PC-3 (cell line): ENCODE measurements around the gene SKOR1. TPM values are rescaled to one million over a fixed set of nuclear protein-coding genes. Genes with fewer than 3 reads are reported as not detected.

Experiments used
- ATAC-seq: fragments of 200-7000 bp; cut with Tn5 transposase; 2 replicates; pipeline ENCODE4 v1.9.1; 2020; ENCODE audit warnings: mild to moderate bottlenecking, moderate library complexity
- BruUV-seq: library from RNA; stranded (reverse); fragments of 400-500 nt; replicated peaks from 2 replicates; lab custom pipeline; 2021; lab: Mats Ljungman, UMichigan
- CTCF ChIA-PET: fragments of 300-600 bp; sonication (Branson Sonifier 250); formaldehyde crosslinking; loops from one replicate; lab custom pipeline; 2022; ENCODE audit warnings: antibody characterized with exemption; lab: Charles Lee
- POLR2A ChIA-PET: fragments of 300-600 bp; sonication (Branson Sonifier 250); formaldehyde crosslinking; loops from one replicate; lab custom pipeline; 2022; ENCODE audit warnings: antibody characterized with exemption; ENCODE audit not compliant: unreplicated experiment; lab: Charles Lee
- DNase-seq: peaks from one replicate; pipeline ENCODE4 v3.0.0-alpha.2; 2015
- H2AFZ ChIP-seq: fragments of 300-600 bp; sonication (generic); 2 replicates; pipeline ENCODE4 v1.6.0; 2016; ENCODE audit warnings: antibody characterized with exemption, low read length
- H3F3A ChIP-seq: fragments of 300-600 bp; sonication (generic); one replicate; pipeline ENCODE4 v1.6.0; 2017; ENCODE audit warnings: antibody characterized with exemption, low read length, control low read depth, mild to moderate bottlenecking; ENCODE audit not compliant: unreplicated experiment
- H3K27ac ChIP-seq: fragments of 300-600 bp; sonication (generic); 2 replicates; pipeline ENCODE4 v1.5.1; 2016; ENCODE audit warnings: mild to moderate bottlenecking, low read length
- H3K27me3 ChIP-seq: fragments of 300-600 bp; sonication (generic); 2 replicates; pipeline ENCODE4 v1.6.1; 2016; ENCODE audit warnings: low read length, mixed read lengths
- H3K36me3 ChIP-seq: fragments of 300-600 bp; sonication (generic); 2 replicates; pipeline ENCODE4 v1.6.1; 2016; ENCODE audit warnings: low read depth, mixed run types, low read length, mixed read lengths
- H3K4me1 ChIP-seq: fragments of 300-600 bp; sonication (generic); 2 replicates; pipeline ENCODE4 v1.5.1; 2016; ENCODE audit warnings: low read length; ENCODE audit not compliant: insufficient read depth
- H3K4me2 ChIP-seq: fragments of 300-600 bp; sonication (generic); 2 replicates; pipeline ENCODE4 v1.6.0; 2016; ENCODE audit warnings: low read length
- H3K4me3 ChIP-seq: fragments of 300-600 bp; sonication (generic); 2 replicates; pipeline ENCODE4 v1.5.1; 2016; ENCODE audit warnings: mild to moderate bottlenecking, low read length, mixed read lengths
- H3K79me2 ChIP-seq: fragments of 300-600 bp; sonication (generic); 2 replicates; pipeline ENCODE4 v1.6.1; 2017; ENCODE audit warnings: low read length, mixed read lengths
- H3K9ac ChIP-seq: fragments of 300-600 bp; sonication (generic); 2 replicates; pipeline ENCODE4 v1.6.0; 2016; ENCODE audit warnings: mild to moderate bottlenecking, low read length
- H3K9me2 ChIP-seq: fragments of 300-600 bp; sonication (generic); replicated peaks from 2 replicates; pipeline ENCODE4 v1.6.1; 2016; ENCODE audit warnings: mixed run types, low read length, mixed read lengths
- H3K9me3 ChIP-seq: fragments of 300-600 bp; sonication (generic); 2 replicates; pipeline ENCODE4 v1.6.1; 2016; ENCODE audit warnings: low read length, mixed read lengths
- H4K20me1 ChIP-seq: fragments of 300-600 bp; sonication (generic); 2 replicates; pipeline ENCODE4 v1.6.1; 2016; ENCODE audit warnings: low read length, mixed read lengths
- EZH2 ChIP-seq: fragments of 300-600 bp; sonication (generic); IDR thresholded peaks from one replicate; pipeline ENCODE4 v1.6.1; 2017; ENCODE audit warnings: antibody characterized with exemption, mild to moderate bottlenecking, low read length; ENCODE audit not compliant: unreplicated experiment
- EZH2phosphoT487 ChIP-seq: fragments of 300-600 bp; sonication (generic); IDR thresholded peaks from 2 replicates; pipeline ENCODE4 v1.6.1; 2018; ENCODE audit warnings: mild to moderate bottlenecking, antibody characterized with exemption, low read length, borderline replicate concordance
- intact Hi-C: fragments of 100-400 bp; cut with micrococcal nuclease; formaldehyde crosslinking; loops from 2 replicates; pipeline ENCODE4 v1.9.0; 2023
- total RNA-seq: library from RNA; depleted of rRNA; stranded (reverse); fragments of >200 nt; gene quantifications from 2 replicates; pipeline ENCODE4 v1.2.3, GENCODE V29; 2014
- TF ChIP-seq, protein P1 (sequence below): fragments of 300-600 bp; sonication (generic); conservative IDR thresholded peaks from 2 replicates; pipeline ENCODE4 v1.5.1; 2017; ENCODE audit warnings: antibody characterized with exemption, low read depth, mild to moderate bottlenecking, low read length

Gene SKOR1
- total RNA-seq, 1 experiment from 2014 or later: 0.11 TPM

DNA sequence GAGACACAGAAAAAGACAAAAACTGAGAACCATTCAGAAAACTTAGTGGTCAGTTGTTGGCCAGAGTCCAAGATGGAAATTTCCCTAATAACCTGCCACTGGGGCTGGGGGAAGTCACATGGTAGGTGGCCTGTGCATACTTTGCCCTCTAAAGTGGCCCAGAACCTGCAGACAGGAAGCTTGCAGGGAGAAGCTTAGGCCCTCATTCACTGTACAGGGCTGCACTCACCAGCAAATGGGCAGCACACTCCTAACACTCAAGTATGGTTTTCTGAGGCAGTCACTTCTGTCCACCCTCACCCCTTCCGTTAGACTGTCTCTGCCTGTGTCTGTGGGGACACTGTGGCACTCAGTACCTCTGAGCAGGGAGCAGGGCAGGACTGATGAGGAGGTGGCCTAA is 29.0 kb downstream of the SKOR1 start:
- Histone ChIP-seq H3K36me3 (no peaks in the 10 kb centered on the region), H3F3A (no peaks in the 10 kb centered on the region), H4K20me1 (no peaks in the 10 kb centered on the region), H3K9me3 (no peaks in the 10 kb centered on the region), H3K4me1 (peaks cover 1% of the 10 kb centered on the region; the same call in 1 of the 2 replicates), H2AFZ (no peak overlapping the region), H3K9me2 (no peaks in the 10 kb centered on the region), H3K4me2 (no peak overlapping the region), H3K79me2 (no peaks in the 10 kb centered on the region), H3K27me3 (no peaks in the 10 kb centered on the region), H3K27ac (no peak overlapping the region), H3K4me3 (no peak overlapping the region), H3K9ac (no peak overlapping the region)
- ChIA-PET CTCF (no interaction called here), POLR2A (no interaction called here)
- no peak for ATAC-seq
- no peak for DNase-seq
- intact Hi-C loops: no loop called here
- no peak for TF ChIP-seq EZH2phosphoT487
- TF ChIP-seq, protein P1, sequence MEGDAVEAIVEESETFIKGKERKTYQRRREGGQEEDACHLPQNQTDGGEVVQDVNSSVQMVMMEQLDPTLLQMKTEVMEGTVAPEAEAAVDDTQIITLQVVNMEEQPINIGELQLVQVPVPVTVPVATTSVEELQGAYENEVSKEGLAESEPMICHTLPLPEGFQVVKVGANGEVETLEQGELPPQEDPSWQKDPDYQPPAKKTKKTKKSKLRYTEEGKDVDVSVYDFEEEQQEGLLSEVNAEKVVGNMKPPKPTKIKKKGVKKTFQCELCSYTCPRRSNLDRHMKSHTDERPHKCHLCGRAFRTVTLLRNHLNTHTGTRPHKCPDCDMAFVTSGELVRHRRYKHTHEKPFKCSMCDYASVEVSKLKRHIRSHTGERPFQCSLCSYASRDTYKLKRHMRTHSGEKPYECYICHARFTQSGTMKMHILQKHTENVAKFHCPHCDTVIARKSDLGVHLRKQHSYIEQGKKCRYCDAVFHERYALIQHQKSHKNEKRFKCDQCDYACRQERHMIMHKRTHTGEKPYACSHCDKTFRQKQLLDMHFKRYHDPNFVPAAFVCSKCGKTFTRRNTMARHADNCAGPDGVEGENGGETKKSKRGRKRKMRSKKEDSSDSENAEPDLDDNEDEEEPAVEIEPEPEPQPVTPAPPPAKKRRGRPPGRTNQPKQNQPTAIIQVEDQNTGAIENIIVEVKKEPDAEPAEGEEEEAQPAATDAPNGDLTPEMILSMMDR: no peak
- no peak for TF ChIP-seq EZH2
- BruUV-seq: no TSS peak

DNA sequence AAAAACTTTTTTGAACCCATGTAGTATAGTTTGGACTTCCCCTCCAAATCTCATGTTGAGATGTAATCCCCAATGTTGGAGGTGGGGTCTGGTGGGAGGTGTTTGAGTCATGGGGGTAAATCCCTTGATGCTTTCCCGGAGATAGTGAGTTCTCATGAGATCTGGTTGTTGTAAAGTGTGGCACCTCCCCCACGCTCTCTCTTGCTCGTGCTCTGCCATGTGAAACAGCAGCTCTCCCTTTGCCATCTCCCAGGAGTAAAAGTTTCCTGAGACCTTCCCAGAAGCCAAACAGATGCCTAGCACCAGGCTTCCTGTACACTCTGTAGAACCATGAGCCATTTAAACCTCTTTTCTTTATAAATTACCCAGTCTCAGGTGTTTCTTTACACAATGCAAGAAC is 30.5 kb downstream of the SKOR1 start:
- Histone ChIP-seq H2AFZ (no peak overlapping the region), H3K36me3 (no peaks in the 10 kb centered on the region), H3K79me2 (no peaks in the 10 kb centered on the region), H3K27me3 (no peaks in the 10 kb centered on the region), H3K9me3 (no peaks in the 10 kb centered on the region), H3K4me2 (no peak overlapping the region), H3K4me1 (peaks cover 15% of the 10 kb centered on the region), H3F3A (no peaks in the 10 kb centered on the region), H3K4me3 (no peak overlapping the region), H3K27ac (no peak overlapping the region), H3K9ac (no peak overlapping the region), H3K9me2 (no peaks in the 10 kb centered on the region), H4K20me1 (no peaks in the 10 kb centered on the region)
- intact Hi-C loops: no loop called here
- TF ChIP-seq, protein P1: no peak
- TF ChIP-seq EZH2 (no peak), EZH2phosphoT487 (no peak)
- no TSS peak for BruUV-seq
- no peak for DNase-seq
- ChIA-PET CTCF (no interaction called here), POLR2A (no interaction called here)
- no peak for ATAC-seq

DNA sequence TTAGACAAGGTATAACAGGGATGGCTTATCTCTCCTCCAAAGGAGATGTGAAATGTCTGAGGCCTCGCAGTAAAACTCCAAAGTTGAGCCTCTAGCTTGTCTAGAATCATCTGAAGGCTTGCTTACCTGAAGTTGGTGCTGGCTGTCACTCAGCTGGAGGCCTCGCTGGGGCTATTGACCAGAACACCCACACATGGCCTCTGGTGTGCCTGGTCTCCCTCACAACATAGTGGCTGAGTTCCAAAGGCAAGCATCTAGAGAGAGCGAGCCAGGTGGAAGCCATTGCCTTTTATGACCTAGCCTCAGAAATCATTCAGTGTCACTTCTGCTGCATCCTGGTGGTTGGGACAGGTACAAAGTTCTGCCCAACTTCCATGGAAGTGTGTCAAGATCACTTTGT is 31.9 kb downstream of the SKOR1 start:
- no peak overlapping the region for H3K27ac ChIP-seq
- no peaks in the 10 kb centered on the region for H3K9me3 ChIP-seq
- no peaks in the 10 kb centered on the region for H4K20me1 ChIP-seq
- POLR2A ChIA-PET: no interaction called here
- DNase-seq: no peak
- no peaks in the 10 kb centered on the region for H3K27me3 ChIP-seq
- no peak overlapping the region for H3K4me2 ChIP-seq
- ATAC-seq: no peak
- H3F3A ChIP-seq: no peaks in the 10 kb centered on the region
- CTCF ChIA-PET: no interaction called here
- peaks cover 15% of the 10 kb centered on the region for H3K4me1 ChIP-seq
- no TSS peak for BruUV-seq
- H3K4me3 ChIP-seq: no peak overlapping the region
- no peak for TF ChIP-seq EZH2
- TF ChIP-seq, protein P1: no peak
- TF ChIP-seq EZH2phosphoT487: no peak
- intact Hi-C loops: no loop called here
- no peaks in the 10 kb centered on the region for H3K9me2 ChIP-seq
- no peak overlapping the region for H2AFZ ChIP-seq
- H3K9ac ChIP-seq: no peak overlapping the region
- no peaks in the 10 kb centered on the region for H3K79me2 ChIP-seq
- no peaks in the 10 kb centered on the region for H3K36me3 ChIP-seq
